Measurements from ENCODE around the gene DDI1. TPM values are rescaled to one million over a fixed set of nuclear protein-coding genes. Genes with fewer than 3 reads are reported as not detected.

DDI1 gene
- total and polyA plus RNA-seq, 2 of the 13 experiments (the other 11 are each of a cell fraction or from before 2014, with no cell fraction given), result not detected

DNA sequence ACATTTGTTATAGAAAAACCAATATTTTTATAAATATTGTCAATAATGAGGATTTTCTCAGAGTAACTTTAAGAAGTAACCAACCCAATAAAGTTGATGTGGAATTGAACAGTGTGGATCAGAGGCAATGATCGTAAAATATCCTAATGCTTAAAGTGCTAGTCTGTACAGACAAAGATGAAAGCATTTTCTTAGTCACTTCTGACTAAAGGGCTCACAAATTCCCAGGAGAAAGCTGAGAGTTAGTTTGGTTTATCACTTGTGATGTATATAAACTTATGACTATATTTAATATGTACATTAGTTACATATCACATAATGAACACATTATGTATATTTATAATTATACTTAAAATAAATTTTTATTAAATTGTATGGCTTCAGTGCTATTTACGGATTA lies 25.4 kb upstream of the DDI1 start:
- intact Hi-C loops (cut with micrococcal nuclease; ENCODE audit: unreplicated experiment), result no loop called here
- BruUV-seq (replicated peaks), result no TSS peak
- no peak overlapping the region for H3K4me2 ChIP-seq (ENCODE audit: low read depth, low read length)
- no peak for ATAC-seq
- no peak overlapping the region for H2AFZ ChIP-seq (ENCODE audit: low read length)
- FAIRE-seq, result no peak
- in situ Hi-C loops (cut with HindIII; ENCODE audit: extremely low pct_ligation_motif_present, low pct_unique_long_range_greater_than_20kb), result no loop called here
- no peak for DNase-seq (ENCODE audit: low spot score)
- no peaks in the 10 kb centered on the region for H4K20me1 ChIP-seq (ENCODE audit: insufficient read depth, low read length)
- POLR2A ChIA-PET, result no interaction called here
- no peaks in the 10 kb centered on the region for H3K4me1 ChIP-seq (ENCODE audit: insufficient read depth, low read length)
- H3K4me3 ChIP-seq (replicated peaks in 1 of 3; ENCODE audit: insufficient read depth in 1 of 3, low read depth in 2 of 3, low read length in 3 of 3), result no peak overlapping the region
- H3K27ac ChIP-seq (ENCODE audit: extremely low read length, insufficient read depth, low read length), result no peak overlapping the region
- no peaks in the 10 kb centered on the region for H3K79me2 ChIP-seq (ENCODE audit: insufficient read depth, low read length)
- CTCF ChIA-PET (ENCODE audit: low intra/inter-chr PET ratio, low total read pairs), result no interaction called here
- no peaks in the 10 kb centered on the region for H3K9me3 ChIP-seq (ENCODE audit: low read length)
- no peaks in the 10 kb centered on the region for H3K27me3 ChIP-seq (ENCODE audit: control insufficient read depth in 1 of 2, insufficient read depth in 2 of 2, low read length in 2 of 2)
- H3K36me3 ChIP-seq (replicated peaks in 1 of 2; ENCODE audit: control insufficient read depth in 1 of 2, insufficient read depth in 2 of 2, low read length in 2 of 2), result no peaks in the 10 kb centered on the region
- H3K9ac ChIP-seq (ENCODE audit: insufficient read depth, low read depth, low read length), result no peak overlapping the region
- TF ChIP-seq ZFP62 (CRISPR knock-in tag; IDR thresholded peaks at IDR 0.05), result no peak
- TF ChIP-seq ATM (IDR thresholded peaks at IDR 0.05; ENCODE audit: borderline replicate concordance), result no peak
- no peak for TF ChIP-seq PCBP1 (IDR thresholded peaks at IDR 0.05; ENCODE audit: borderline replicate concordance, low read depth, low read length)
- TF ChIP-seq, protein P1, sequence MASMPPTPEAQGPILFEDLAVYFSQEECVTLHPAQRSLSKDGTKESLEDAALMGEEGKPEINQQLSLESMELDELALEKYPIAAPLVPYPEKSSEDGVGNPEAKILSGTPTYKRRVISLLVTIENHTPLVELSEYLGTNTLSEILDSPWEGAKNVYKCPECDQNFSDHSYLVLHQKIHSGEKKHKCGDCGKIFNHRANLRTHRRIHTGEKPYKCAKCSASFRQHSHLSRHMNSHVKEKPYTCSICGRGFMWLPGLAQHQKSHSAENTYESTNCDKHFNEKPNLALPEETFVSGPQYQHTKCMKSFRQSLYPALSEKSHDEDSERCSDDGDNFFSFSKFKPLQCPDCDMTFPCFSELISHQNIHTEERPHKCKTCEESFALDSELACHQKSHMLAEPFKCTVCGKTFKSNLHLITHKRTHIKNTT (CRISPR knock-in tag; IDR thresholded peaks at IDR 0.05), result no peak
- no peak for TF ChIP-seq ZNF724P (CRISPR knock-in tag; IDR thresholded peaks at IDR 0.05; ENCODE audit: borderline replicate concordance)
- no peak for TF ChIP-seq ISL2 (CRISPR knock-in tag; IDR thresholded peaks at IDR 0.05)
- WGBS (ENCODE audit: low lambda C conversion rate), result 3% methylated on average over 2 of the region's 2 CpGs

DNA sequence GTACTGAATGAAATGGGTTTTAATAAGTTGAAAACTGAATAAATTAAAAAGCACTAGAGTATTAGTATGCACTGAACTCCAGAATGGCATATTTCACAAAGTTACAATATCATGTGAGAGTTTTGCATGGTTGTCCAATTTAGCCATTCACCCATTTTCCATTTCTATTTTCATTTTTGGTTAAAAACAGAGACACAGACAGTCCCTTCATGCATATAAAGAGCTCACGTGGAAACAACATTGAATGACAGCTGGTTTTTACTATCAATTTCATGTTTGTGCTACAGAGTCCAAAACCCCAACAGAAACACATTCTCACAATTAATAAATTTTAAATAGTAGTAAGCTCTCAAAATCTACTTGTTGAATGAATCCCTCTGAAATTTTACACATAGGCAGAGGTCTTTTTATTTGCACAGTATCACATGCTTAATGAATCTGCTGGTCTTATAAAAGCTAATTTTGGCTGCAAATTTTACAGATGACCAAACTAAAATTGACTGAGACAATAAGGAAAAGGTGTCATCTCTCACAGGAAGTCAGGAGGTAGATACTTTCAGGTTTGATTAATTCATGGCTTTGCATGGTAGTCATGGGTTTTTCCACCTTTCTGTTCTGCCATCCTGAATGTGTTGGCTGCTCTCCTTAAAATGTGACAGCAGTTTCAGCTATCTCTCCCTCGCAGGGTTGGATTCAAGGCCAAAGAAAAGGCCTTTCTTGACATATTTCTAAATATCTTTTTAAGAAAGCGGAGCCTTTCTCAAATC lies 20.6 kb upstream of the DDI1 start:
- no peaks in the 10 kb centered on the region for H3K27me3 ChIP-seq (ENCODE audit: control insufficient read depth in 1 of 2, insufficient read depth in 2 of 2, low read length in 2 of 2)
- FAIRE-seq, result no peak
- H3K79me2 ChIP-seq (ENCODE audit: insufficient read depth, low read length), result no peaks in the 10 kb centered on the region
- H3K4me3 ChIP-seq (replicated peaks in 1 of 3; ENCODE audit: insufficient read depth in 1 of 3, low read depth in 2 of 3, low read length in 3 of 3), result no peak overlapping the region
- H3K4me1 ChIP-seq (ENCODE audit: insufficient read depth, low read length), result no peaks in the 10 kb centered on the region
- no peak overlapping the region for H3K9ac ChIP-seq (ENCODE audit: insufficient read depth, low read depth, low read length)
- intact Hi-C loops (cut with micrococcal nuclease; ENCODE audit: unreplicated experiment), result no loop called here
- H3K9me3 ChIP-seq (ENCODE audit: low read length), result no peaks in the 10 kb centered on the region
- H3K4me2 ChIP-seq (ENCODE audit: low read depth, low read length), result no peak overlapping the region
- ChIA-PET CTCF (ENCODE audit: low intra/inter-chr PET ratio, low total read pairs) (no interaction called here), POLR2A (no interaction called here)
- H3K36me3 ChIP-seq (replicated peaks in 1 of 2; ENCODE audit: control insufficient read depth in 1 of 2, insufficient read depth in 2 of 2, low read length in 2 of 2), result no peaks in the 10 kb centered on the region
- no TSS peak for BruUV-seq (replicated peaks)
- H2AFZ ChIP-seq (ENCODE audit: low read length), result no peak overlapping the region
- WGBS (ENCODE audit: low lambda C conversion rate), result 7% methylated on average over 3 of the region's 3 CpGs
- no peaks in the 10 kb centered on the region for H4K20me1 ChIP-seq (ENCODE audit: insufficient read depth, low read length)
- no peak overlapping the region for H3K27ac ChIP-seq (ENCODE audit: extremely low read length, insufficient read depth, low read length)
- ATAC-seq, result no peak
- in situ Hi-C loops (cut with HindIII; ENCODE audit: extremely low pct_ligation_motif_present, low pct_unique_long_range_greater_than_20kb), result no loop called here
- DNase-seq (ENCODE audit: low spot score), result no peak
- TF ChIP-seq ZSCAN20 (CRISPR knock-in tag; IDR thresholded peaks at IDR 0.05; ENCODE audit: borderline replicate concordance), result no peak
- TF ChIP-seq ZKSCAN1 (IDR thresholded peaks at IDR 0.05; ENCODE audit: low read length), result no peak
- TF ChIP-seq HES4 (CRISPR knock-in tag; IDR thresholded peaks at IDR 0.05; ENCODE audit: borderline replicate concordance), result no peak
- TF ChIP-seq ZNF839 (CRISPR knock-in tag; IDR thresholded peaks at IDR 0.05; ENCODE audit: borderline replicate concordance), result no peak
- TF ChIP-seq, protein P2, sequence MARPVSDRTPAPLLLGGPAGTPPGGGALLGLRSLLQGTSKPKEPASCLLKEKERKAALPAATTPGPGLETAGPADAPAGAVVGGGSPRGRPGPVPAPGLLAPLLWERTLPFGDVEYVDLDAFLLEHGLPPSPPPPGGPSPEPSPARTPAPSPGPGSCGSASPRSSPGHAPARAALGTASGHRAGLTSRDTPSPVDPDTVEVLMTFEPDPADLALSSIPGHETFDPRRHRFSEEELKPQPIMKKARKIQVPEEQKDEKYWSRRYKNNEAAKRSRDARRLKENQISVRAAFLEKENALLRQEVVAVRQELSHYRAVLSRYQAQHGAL (CRISPR knock-in tag; IDR thresholded peaks at IDR 0.05; ENCODE audit: not compliant biosample characterization), result no peak
